Skin of body (tissue), 3 donors: Measurements from ENCODE around the gene ATP8A2. TPM values are rescaled to one million over a fixed set of nuclear protein-coding genes. Genes with fewer than 3 reads are reported as not detected.
A peak's percentile ranks its signal among the peaks of the same experiment; 100 is the strongest.
"Not testable (repeated sequence)": the region's sequence is repeated elsewhere in the genome, so short reads cannot be mapped to it uniquely, and the experiment has no call there.

Source experiments
- DNase-seq: peaks from one replicate; lab custom pipeline; 2025; lab: John Stamatoyannopoulos, UW
- small RNA-seq: library from RNA; depleted of rRNA; stranded (forward); fragments of <200 nt; gene quantifications from one replicate; pipeline ENCODE3, GENCODE V24; 2014; ENCODE audit warnings: low replicate concordance
- total RNA-seq: library from RNA; depleted of rRNA; stranded (reverse); fragments of >200 nt; gene quantifications from one replicate; pipeline ENCODE4 v1.2.3, GENCODE V29; 2014

The ATP8A2 gene
- total RNA-seq, 1 donor from 2014 or later, result 1.1 TPM

GRCh38 chr13:26061947-26062346 lies 690.2 kb downstream of the ATP8A2 start:
- DNase-seq, result no peak

GRCh38 chr13:26062853-26063444 lies 691.2 kb downstream of the ATP8A2 start:
- DNase-seq, result peak; percentile 61

DNA sequence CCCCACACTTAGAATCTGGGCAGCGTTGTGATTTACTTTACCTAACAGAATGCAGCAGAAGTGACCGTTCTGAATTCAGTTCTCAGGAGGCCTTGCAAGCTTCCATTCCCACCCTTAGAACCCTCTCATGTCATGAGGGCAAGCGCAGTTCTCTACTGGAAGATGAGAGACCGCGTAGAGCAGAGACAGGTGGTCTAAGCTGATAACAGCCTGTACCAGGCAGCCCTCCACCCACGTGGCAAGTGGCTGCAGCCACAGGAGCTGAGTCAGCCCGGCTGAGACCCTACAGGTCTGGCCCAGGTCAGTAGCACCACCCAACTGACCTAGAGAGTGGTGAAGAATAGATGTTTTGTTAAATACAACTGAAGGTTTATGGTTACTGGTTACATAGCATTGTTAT lies 694.7 kb downstream of the ATP8A2 start:
- DNase-seq, result not testable (repeated sequence)

DNA sequence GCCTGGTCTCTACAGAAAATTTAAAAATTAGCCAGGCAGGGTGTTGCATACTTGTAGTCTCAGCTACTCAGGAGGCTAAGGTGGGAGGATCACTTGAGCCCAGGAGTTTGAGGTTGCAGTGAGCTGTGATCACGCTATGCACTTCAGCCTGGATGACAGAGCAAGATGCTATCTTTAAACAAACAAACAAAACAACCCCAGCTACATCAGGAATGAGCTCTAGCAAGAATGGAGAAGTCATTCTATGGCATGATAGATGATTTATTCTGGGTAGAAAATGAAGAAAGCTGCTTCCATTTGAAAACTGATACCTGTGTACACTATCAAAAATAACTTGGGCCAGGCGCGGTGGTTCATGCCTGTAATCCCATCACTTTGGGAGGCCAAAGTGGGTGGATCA lies 695.8 kb downstream of the ATP8A2 start:
- no peak for DNase-seq

- not testable (repeated sequence) for DNase-seq
These were observed 696.6 kb downstream of the ATP8A2 start for GRCh38 chr13:26068372-26068771.

DNA sequence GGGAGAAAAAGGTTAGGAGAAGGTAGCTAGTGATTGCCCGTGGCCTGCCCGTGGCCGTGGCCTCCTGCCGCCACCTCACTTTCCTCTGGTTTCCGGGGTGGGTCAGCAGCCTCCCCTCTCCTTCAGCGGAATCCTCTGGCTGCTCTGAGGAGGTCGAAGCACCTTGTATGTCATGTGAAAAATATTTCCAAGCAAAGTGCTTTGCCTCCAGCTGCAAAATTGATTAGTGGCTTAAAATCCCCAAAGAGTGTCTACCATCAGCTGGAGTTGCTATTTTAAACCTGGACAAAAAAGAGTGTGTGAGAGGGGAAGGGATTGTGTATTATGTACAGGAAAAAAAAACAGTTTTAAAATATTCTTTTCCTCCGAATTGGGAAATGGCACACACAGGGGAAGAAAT lies 697.9 kb downstream of the ATP8A2 start:
- DNase-seq, result not testable (repeated sequence)

DNA sequence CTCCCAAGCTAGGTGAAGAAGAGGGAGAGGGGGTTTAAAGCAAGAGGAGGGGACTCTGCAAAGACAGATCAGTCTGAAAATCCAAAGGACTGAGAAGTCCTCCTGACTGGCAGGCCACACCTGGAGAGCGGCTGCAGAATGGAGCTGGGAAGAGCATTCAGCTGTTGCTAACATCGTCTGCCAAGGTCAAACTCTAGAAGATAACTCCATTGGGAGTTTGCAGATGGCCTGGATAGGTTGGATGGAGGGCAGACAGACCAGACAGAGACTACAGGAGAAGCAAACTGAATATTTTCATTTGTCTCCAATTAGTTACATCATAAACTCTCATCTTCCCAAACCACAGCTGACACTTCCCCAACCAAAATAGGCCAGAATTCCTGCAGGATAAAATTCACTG lies 699.9 kb downstream of the ATP8A2 start:
- DNase-seq, result no peak

DNA sequence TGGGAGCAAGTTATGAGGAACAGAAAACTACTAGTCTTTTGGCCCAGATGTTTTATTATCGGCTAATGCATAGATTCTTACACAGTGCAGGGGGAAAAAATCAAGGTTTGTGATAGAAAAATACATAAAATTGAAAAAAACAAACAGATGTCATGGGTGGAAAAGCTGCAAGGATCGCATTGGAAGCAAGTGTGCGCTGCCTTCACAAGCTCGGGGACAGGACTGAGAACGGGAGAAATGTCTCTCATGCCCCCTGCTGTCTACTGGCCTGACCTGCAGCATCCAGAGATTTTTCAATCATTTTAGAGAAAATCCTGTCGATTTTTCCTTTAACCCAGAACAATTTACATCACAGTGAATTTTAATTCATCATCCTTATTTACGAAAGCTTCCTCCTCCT lies 700.6 kb downstream of the ATP8A2 start:
- not testable (repeated sequence) for DNase-seq

DNA sequence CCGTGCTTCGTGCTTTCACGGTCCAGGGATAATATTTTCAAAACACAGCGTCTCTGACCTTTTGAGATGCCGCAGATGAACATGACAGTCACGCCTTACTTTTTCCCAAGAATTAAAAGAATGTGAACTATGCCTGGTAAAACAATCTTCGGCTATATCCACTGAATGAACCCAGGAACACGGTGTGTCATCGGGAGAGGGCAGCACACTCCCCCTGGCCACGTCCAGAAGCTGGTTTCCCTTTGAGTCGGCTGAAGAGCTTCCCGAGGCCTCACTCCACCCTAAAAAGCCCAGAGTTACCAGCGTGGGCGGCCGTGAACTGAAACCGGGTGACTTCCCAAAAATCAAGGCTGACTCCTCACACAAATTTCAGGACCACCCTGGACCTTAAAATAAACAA lies 702.9 kb downstream of the ATP8A2 start:
- no peak for DNase-seq

Small RNAs within 50 kb of the gene (small RNA-seq; reads per million reads assigned to genes)
- gene RN7SL741P (not detected), gene RNU6-78P (not detected), gene RNY1P3 (not detected)

Other genes with a start within 250 kb of the ATP8A2 start
- 0.49 TPM for gene AMER2, start 199.7 kb upstream of the ATP8A2 start, total RNA-seq
- 16.4 TPM for gene MTMR6, start 84.5 kb upstream of the ATP8A2 start, total RNA-seq
- 68.0 TPM for gene NUP58, start 70.3 kb upstream of the ATP8A2 start, total RNA-seq